ENCODE results near the gene PPP2R2C.

DNA sequence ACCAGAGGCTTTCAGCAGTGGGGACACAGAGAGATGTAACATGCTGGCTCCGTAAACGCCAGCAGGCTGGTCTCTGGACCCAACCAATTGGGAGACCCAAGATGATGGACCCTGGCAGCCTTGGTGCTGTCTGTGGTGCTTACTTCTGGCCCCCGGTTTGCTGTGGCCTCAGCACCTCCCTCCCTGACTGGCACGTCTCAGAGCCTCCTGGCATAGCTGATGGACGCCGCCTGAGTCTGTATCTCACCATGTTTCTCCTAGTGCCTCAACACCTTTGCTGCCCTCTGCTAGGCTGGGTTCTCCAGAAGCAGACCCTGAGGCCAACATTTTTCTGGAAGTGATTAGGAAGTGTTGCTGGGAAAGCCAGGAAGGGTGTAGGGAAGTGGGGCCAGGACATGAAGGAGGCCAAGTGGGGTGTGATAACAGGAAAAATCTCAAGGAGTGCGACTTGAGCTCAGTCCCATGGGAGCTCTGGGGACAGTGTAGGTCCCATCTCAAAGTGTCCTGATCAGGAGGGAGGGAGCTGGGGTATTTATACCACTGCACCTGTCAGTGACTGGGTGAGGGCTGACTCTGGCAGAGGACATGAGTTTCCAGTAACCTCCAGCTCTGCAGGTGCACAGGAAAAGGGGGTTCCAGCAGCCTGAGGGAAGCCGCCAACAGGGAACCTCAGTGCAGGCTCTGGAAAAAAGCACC lies 31.8 kb downstream of the PPP2R2C start:
- TF ChIP-seq, protein P1, sequence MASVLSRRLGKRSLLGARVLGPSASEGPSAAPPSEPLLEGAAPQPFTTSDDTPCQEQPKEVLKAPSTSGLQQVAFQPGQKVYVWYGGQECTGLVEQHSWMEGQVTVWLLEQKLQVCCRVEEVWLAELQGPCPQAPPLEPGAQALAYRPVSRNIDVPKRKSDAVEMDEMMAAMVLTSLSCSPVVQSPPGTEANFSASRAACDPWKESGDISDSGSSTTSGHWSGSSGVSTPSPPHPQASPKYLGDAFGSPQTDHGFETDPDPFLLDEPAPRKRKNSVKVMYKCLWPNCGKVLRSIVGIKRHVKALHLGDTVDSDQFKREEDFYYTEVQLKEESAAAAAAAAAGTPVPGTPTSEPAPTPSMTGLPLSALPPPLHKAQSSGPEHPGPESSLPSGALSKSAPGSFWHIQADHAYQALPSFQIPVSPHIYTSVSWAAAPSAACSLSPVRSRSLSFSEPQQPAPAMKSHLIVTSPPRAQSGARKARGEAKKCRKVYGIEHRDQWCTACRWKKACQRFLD (CRISPR knock-in tag; IDR thresholded peaks at IDR 0.05): no peak
- TF ChIP-seq, protein P2, sequence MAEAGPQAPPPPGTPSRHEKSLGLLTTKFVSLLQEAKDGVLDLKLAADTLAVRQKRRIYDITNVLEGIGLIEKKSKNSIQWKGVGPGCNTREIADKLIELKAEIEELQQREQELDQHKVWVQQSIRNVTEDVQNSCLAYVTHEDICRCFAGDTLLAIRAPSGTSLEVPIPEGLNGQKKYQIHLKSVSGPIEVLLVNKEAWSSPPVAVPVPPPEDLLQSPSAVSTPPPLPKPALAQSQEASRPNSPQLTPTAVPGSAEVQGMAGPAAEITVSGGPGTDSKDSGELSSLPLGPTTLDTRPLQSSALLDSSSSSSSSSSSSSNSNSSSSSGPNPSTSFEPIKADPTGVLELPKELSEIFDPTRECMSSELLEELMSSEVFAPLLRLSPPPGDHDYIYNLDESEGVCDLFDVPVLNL (CRISPR knock-in tag; IDR thresholded peaks at IDR 0.05; ENCODE audit: low read depth): no peak
- no peak for TF ChIP-seq SNRNP70 (optimal IDR thresholded peaks at IDR 0.05; ENCODE audit: low read depth, low read length)
- no peak for TF ChIP-seq CTCF (IDR thresholded peaks at IDR 0.05 in 2 of 3, conservative IDR thresholded peaks at IDR 0.05 in 1 of 3; ENCODE audit: insufficient read depth in 2 of 3, low read depth in 1 of 3, low read length in 3 of 3)
- TF ChIP-seq, protein P3, sequence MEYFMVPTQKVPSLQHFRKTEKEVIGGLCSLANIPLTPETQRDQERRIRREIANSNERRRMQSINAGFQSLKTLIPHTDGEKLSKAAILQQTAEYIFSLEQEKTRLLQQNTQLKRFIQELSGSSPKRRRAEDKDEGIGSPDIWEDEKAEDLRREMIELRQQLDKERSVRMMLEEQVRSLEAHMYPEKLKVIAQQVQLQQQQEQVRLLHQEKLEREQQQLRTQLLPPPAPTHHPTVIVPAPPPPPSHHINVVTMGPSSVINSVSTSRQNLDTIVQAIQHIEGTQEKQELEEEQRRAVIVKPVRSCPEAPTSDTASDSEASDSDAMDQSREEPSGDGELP (CRISPR knock-in tag; IDR thresholded peaks at IDR 0.05; ENCODE audit: borderline replicate concordance): no peak
- no peak for TF ChIP-seq RCOR1 (IDR thresholded peaks at IDR 0.05; ENCODE audit: borderline replicate concordance in 1 of 2, low read depth in 2 of 2, low read length in 2 of 2)
- no peak for TF ChIP-seq TFE3 (CRISPR knock-in tag; IDR thresholded peaks at IDR 0.05)
- no peak for TF ChIP-seq SRF (CRISPR knock-in tag; IDR thresholded peaks at IDR 0.05)
- no peak for TF ChIP-seq EZH2 (IDR thresholded peaks at IDR 0.05; ENCODE audit: borderline replicate concordance, low read depth, low read length)
- TF ChIP-seq BHLHE40 (IDR thresholded peaks at IDR 0.05; ENCODE audit: low read length): no peak
- TF ChIP-seq MIER1 (IDR thresholded peaks at IDR 0.05; ENCODE audit: low read depth): no peak
- TF ChIP-seq POLR2A (conservative IDR thresholded peaks at IDR 0.05): no peak
- TF ChIP-seq, protein P4, sequence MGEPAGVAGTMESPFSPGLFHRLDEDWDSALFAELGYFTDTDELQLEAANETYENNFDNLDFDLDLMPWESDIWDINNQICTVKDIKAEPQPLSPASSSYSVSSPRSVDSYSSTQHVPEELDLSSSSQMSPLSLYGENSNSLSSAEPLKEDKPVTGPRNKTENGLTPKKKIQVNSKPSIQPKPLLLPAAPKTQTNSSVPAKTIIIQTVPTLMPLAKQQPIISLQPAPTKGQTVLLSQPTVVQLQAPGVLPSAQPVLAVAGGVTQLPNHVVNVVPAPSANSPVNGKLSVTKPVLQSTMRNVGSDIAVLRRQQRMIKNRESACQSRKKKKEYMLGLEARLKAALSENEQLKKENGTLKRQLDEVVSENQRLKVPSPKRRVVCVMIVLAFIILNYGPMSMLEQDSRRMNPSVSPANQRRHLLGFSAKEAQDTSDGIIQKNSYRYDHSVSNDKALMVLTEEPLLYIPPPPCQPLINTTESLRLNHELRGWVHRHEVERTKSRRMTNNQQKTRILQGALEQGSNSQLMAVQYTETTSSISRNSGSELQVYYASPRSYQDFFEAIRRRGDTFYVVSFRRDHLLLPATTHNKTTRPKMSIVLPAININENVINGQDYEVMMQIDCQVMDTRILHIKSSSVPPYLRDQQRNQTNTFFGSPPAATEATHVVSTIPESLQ (CRISPR knock-in tag; IDR thresholded peaks at IDR 0.05): no peak
- TF ChIP-seq TEAD2 (tag; IDR thresholded peaks at IDR 0.05): no peak
